NCI-H82 treated with DMSO at 0.1 percent for 48 hours (cell line): Measurements from ENCODE around the gene MFSD11.
"Not testable (repeated sequence)": the region's sequence is repeated elsewhere in the genome, so short reads cannot be mapped to it uniquely, and the experiment has no call there.

Experiments used
- DNase-seq: peaks from one replicate; lab custom pipeline; 2025; ENCODE audit not compliant: unreplicated experiment; lab: John Stamatoyannopoulos, UW

The MFSD11 gene

GRCh38 chr17:76737676-76738467 lies at the start of gene MFSD11:
TSS of gene MFSD11 (plus strand) at chr17:76738119. CDS start at chr17:76738353, 234 bp downstream.
- DNase-seq: peak; percentile 87

DNA sequence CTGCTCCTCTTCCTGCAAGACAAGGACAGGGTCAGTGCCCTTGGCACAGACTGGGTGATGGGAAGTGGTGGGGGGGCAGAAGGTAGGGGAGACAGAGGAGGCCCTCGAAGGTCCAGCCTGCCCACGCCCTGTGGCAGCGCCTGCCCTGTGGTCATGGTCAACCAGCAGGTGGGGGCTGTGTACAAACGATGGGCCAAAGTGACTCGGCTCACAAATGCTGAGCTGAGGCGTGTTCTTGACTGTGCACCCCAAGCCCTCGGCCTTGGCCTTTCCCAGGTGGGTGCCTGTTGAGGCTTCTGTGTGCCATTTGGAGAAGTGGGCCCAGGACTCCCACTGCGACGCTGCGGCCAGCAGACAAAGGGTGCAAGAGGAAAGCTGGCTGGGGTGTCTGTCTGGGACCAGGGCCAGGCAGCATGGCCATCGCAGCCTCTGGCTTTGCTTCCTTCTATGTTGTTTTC lies 49.7 kb upstream of the MFSD11 start:
- DNase-seq: no peak

DNA sequence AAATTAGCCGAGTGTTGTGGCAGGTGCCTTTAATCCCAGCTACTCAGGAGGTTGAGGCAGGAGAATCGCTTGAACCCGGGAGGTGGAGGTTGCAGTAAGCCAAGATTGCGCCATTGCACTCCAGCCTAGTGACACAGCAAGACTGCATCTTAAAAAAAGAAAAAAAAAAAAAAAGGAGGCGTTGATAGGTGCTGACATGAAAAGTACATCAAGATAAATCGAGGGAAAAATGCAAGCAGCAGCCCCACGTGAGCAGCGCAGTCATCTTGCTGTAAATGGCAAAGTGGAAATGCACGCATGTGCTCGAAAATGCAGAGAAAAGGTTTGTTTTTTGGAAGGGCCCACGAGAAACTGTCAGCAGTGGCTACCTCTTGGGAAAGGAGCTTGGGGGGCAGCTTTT lies 48.1 kb upstream of the MFSD11 start:
- DNase-seq: no peak

GRCh38 chr17:76690596-76691280 lies 47.2 kb upstream of the MFSD11 start:
- DNase-seq: no peak

DNA sequence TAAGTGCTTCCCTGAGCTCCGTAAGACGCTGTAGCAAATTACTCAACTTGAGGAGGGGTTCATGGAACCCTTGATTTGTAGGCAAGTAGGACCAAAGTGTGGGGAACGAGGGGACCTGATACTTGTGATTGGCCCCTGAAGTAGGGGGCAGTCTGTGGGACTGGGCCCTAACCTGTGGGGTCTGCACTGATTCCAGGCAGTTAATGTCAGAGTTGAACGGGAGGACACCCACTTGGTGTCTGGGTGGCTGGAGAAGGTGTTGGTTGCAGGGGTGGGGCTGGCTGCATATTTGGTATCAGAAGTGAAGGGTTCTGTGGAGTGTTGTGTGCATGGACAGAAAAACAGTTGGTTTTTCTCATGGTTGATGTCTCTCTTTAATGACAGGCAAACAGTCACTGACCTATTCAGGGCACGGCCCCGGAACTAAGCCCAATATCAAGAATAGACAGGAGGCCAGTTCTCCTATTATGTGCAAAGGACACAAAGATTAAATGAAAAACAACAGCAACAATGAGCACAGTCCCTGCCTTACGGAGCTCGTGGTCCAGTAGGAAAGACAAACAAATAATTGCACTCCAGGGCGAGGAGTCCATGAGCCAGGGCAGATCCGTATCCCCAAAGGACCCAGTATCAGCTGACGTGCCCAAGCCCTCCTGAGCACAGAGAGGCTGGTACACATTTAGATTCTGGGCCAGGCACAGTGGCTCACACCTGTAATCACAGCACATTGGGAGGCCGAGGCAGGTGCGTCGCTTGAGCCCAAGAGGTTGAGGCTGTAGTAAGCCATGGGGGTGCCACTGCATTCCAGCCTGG lies 46.3 kb upstream of the MFSD11 start:
- DNase-seq: no peak

- DNase-seq: no peak
Observed at GRCh38 chr17:76695059-76695831, 42.7 kb upstream of the MFSD11 start.

DNA sequence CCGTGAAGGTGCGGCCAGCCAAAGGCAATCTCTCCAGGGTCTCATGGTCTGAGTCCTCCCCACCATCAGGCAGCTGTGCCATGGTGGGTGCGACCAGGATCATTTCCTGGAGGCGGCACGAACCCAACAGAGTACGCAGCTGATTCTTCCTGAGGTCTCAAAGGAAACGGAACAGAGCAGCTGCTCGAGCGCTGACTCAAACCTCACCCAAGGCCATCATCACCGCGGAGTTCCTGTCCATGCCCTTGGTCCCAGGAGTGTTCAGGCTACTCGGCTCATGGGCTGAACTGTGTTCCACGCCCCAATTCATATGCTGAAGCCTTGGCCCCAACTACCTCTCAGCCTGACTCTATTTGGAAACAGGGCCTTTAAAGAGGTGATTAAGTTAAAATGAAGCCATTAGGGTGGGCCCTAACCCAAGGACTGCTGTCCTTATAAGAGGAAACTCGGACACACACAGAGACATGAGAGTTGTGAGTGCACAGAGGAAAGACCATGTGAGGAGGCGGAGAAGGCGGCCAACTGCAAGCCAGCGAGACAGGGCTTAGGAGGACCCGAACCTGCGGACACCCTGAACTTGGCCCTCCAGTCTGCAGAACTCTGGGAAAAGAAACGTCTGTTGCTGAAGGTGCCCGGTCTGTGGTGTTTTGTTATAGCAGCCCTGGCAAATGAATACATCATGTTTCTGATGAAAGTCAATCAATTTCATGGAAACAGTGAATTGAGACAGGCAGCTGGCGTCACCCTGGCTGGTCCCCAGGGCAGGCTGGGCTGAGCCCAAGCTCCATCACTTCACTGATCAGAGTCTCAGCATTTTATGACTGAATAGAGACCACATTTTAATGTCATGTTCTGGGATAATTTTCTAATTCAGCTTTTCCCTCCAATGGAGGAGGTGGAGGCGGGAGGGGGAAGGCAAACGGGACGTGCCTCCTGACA lies 40.9 kb upstream of the MFSD11 start:
- no peak for DNase-seq

DNA sequence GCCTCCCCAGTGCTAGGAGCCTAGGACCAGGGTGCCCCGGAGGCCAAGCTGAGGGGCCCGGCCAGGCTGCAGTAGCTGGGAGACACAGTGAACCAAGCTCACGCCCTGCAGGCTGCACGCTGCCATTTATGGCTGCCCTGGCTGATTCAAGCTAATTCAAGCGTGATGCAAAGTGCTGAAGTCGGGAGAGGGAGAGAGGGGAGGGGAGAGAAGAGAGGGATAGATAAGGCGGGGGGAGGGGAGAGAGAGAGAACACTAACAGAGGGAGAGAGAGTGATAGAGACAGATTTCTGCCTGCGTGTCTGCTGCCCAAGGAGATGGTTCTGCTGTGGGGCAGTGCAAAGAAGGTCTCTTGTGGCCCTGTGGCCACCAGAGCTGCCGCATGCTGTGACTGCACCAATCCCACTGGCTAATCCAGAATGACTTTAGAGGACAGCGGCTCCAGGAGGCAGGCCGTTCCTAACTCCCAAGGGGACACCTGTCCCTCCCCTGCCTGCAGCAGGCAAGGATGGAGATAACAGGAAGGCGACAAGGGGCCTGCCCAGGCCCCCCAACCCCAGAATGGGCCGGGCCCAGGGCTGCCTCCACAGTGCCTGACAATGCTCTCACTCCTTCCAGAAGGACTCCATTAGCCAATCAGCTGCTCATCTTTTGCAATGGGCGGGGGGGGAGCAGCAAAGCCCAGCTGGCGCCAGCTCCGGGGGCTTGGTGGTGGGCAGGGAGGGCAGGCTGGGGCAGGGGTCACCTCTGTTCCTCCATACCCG lies 40.0 kb upstream of the MFSD11 start:
- DNase-seq: no peak

DNA sequence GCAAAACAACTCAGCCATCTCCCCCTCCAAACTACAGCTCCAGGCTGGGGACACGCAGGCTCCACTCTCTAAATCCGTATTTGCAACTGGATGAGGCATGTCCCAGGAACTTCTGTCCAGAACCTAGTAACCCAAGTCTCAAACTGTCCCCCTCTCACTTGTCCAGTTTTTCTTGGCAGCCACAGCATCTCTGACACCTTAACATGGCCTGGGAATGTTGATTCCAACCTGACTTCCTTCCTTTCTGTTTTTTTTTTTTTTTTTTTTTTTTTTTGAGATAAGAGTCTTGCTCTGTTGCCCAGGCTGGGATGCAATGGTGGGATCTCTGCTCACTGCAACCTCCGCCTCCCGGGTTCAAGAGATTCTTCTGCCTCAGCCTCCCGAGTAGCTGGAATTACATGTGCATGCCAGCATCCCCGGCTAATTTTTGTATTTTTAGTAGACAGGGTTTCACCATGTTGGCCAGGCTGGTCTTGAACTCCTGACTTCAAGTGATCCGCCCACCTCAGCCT lies 39.4 kb upstream of the MFSD11 start:
- not testable (repeated sequence) for DNase-seq

- DNase-seq: no peak
Observed at GRCh38 chr17:76700270-76700616, 37.7 kb upstream of the MFSD11 start.

DNA sequence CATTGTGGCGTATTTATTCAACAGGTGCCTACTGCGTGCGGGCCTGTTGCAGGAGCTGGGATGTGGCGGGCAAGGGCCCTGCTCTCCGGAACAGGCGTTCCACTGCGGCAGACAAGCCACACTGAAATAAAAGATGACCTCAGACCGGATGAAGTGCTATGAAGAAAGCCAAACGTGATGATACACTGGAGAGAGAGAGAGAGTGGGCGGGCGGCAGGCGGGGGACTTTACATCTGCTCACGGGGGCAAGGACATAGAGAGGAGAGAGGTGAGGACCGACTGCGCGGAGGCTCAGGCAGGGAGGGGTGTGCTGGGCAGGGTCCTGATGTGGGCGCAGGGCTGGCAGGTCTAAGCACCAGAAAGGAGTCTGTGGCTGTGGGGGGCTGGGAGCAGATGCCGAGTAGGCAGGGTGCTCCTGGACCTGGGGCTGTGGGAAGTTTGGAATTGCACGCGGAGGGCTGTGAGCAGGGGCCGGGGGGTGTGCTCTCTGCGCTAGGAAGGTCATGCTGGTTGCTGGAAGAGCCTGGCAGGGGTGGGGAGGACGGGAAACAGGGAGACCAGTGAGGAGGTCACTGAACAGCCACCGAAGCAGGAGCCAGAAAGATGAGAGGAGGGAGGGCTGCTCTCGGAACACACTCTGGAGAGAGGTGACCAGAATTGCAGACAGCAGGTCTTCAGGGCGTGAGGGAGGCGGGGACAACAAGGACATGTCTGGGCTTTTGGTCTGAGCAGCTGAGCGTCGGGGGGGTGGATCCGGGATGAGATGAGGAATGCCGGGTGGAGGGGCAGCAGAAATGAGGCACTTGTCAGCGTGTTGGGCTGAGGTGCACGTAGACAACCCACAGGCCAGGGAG lies 37.1 kb upstream of the MFSD11 start:
- no peak for DNase-seq

- no peak for DNase-seq
Observed at GRCh38 chr17:76701471-76701967, 36.4 kb upstream of the MFSD11 start.

GRCh38 chr17:76702076-76702475 lies 35.8 kb upstream of the MFSD11 start:
- DNase-seq: no peak

DNA sequence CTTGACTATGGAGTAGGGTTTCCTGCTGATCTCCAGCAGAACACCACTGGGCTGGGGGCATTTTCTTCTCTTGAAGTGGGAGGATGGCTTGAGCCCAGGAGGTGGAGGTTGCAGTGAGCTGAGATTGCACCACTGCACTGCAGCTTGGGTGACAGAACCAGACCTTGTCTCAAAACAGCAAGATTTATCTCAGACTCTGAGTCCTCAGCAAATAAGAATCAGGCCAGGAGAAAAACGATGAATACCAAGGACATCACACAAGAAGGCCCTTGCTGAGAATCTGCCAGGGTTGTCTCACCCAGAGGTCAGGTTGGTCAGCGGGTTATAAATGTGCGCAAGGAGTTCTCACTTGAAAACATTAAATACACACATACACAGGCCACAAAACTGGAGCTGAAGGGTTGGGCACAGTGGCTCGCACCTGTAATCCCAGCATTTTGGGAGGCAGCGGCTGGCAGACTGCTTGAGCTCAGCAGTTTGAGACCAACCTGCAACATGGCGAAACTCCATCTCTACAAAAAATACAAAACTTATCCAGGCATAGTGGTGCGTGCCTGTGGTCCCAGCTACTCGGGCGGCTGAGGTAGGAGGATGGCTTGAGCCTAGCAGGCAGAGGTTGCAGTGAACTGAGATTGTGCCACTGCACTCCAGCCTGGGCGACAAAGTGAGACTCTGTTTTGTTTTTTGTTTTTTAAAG lies 34.8 kb upstream of the MFSD11 start:
- no peak for DNase-seq

- no peak for DNase-seq
Observed at GRCh38 chr17:76704805-76705204, 33.1 kb upstream of the MFSD11 start.

DNA sequence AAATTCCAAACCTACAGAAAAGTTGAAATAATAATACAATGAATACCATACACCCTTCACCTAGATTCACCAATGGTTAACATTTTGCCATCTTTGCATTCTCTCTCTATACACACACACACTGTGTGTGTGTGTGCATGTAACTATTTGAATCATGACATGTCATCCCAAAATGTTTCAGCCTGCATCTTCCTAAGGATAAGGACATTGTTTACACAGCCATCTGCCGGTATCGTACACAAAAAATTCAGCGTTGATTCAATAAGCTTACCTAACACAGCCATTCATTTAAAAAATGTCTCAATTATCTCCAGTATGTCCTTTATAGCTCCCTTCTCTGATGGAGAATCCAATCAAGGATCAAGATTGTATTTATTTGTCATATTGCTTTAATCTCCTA lies 31.1 kb upstream of the MFSD11 start:
- peak; percentile 36 for DNase-seq
